ENCODE measurements around the gene SCARB1. TPM values are rescaled to one million over a fixed set of nuclear protein-coding genes. Genes with fewer than 3 reads are reported as not detected.
A peak's percentile ranks its signal among the peaks of the same experiment; 100 is the strongest.

SCARB1 gene
- polyA plus RNA-seq, 1 experiment: 10.3 TPM

GRCh38 chr12:124847113-124848074, 16.3 kb downstream of the SCARB1 start:
- Histone ChIP-seq H3K27me3 (ENCODE audit: control insufficient read depth, insufficient read depth, low read length) (no peaks in the 10 kb centered on the region), H3K4me3 (ENCODE audit: low read depth, low read length) (no peak overlapping the region), H3K9me3 (ENCODE audit: control insufficient read depth, insufficient read depth, low read length) (0 out of 2 replicates have a peak, but pooled peaks cover 3% of the 10 kb centered on the region), H3K27ac (ENCODE audit: low read depth, low read length) (peak overlapping the region; percentile 11)
- DNase-seq (ENCODE audit: low read depth, low spot score): no peak
- POLR2A ChIA-PET: no interaction called here
- no peak for TF ChIP-seq CTCF (IDR thresholded peaks at IDR 0.05; ENCODE audit: low read depth, low read length)
- CTCF ChIA-PET: no interaction called here

GRCh38 chr12:124844411-124845397, 19.0 kb downstream of the SCARB1 start:
- H3K27me3 ChIP-seq (ENCODE audit: control insufficient read depth, insufficient read depth, low read length): no peaks in the 10 kb centered on the region
- H3K9me3 ChIP-seq (ENCODE audit: control insufficient read depth, insufficient read depth, low read length): no peaks in the 10 kb centered on the region; the same call in 1 of the 2 replicates
- DNase-seq (ENCODE audit: low read depth, low spot score): no peak
- ChIA-PET CTCF (interaction anchor here (1.2 kb wide), 1 partner anchor 62 kb away, joined by 3 read pairs; no protein-coding TSS in a partner anchor), POLR2A (no interaction called here)
- no peak overlapping the region for H3K4me3 ChIP-seq (ENCODE audit: low read depth, low read length)
- no peak overlapping the region for H3K27ac ChIP-seq (ENCODE audit: low read depth, low read length)
- TF ChIP-seq CTCF (IDR thresholded peaks at IDR 0.05; ENCODE audit: low read depth, low read length): no peak

- DNase-seq (ENCODE audit: low read depth, low spot score): no peak
- H3K9me3 ChIP-seq (ENCODE audit: control insufficient read depth, insufficient read depth, low read length): no peaks in the 10 kb centered on the region; the same call in 1 of the 2 replicates
- POLR2A ChIA-PET: no interaction called here
- H3K4me3 ChIP-seq (ENCODE audit: low read depth, low read length): no peak overlapping the region
- CTCF ChIA-PET: no interaction called here
- no peaks in the 10 kb centered on the region for H3K27me3 ChIP-seq (ENCODE audit: control insufficient read depth, insufficient read depth, low read length)
- TF ChIP-seq CTCF (IDR thresholded peaks at IDR 0.05; ENCODE audit: low read depth, low read length): no peak
- no peak overlapping the region for H3K27ac ChIP-seq (ENCODE audit: low read depth, low read length)
Measured at GRCh38 chr12:124842800-124843510, 20.7 kb downstream of the SCARB1 start.

GRCh38 chr12:124842073-124842749, 21.5 kb downstream of the SCARB1 start:
- ChIA-PET CTCF (interaction anchor here (1.2 kb wide), 1 partner anchor 64 kb away, joined by 4 read pairs; no protein-coding TSS in a partner anchor), POLR2A (no interaction called here)
- H3K4me3 ChIP-seq (ENCODE audit: low read depth, low read length): no peak overlapping the region
- TF ChIP-seq CTCF (IDR thresholded peaks at IDR 0.05; ENCODE audit: low read depth, low read length): no peak
- DNase-seq (ENCODE audit: low read depth, low spot score): no peak
- no peak overlapping the region for H3K27ac ChIP-seq (ENCODE audit: low read depth, low read length)
- no peaks in the 10 kb centered on the region for H3K27me3 ChIP-seq (ENCODE audit: control insufficient read depth, insufficient read depth, low read length)
- H3K9me3 ChIP-seq (ENCODE audit: control insufficient read depth, insufficient read depth, low read length): no peaks in the 10 kb centered on the region; the same call in 1 of the 2 replicates

Measured in AG04450 (cell line).